ENCODE measurements around the gene UGDH. TPM values are rescaled to one million over a fixed set of nuclear protein-coding genes. Genes with fewer than 3 reads are reported as not detected.

Gene UGDH
- total and polyA plus RNA-seq, 2 of the 13 experiments (the other 11 are each of a cell fraction or from before 2014, with no cell fraction given) = 99.0 to 384 TPM

- TF ChIP-seq ZFP82 (CRISPR knock-in tag; IDR thresholded peaks at IDR 0.05; ENCODE audit: borderline replicate concordance) (peak; percentile 89; the same call in 1 of the 2 replicates), ZNF124 (CRISPR knock-in tag; IDR thresholded peaks at IDR 0.05) (peak; percentile 77; the same call in 1 of the 2 replicates), ELK4 (CRISPR knock-in tag; IDR thresholded peaks at IDR 0.05; ENCODE audit: borderline replicate concordance) (no peak), CEBPG (CRISPR knock-in tag; IDR thresholded peaks at IDR 0.05) (no peak), ZNF362 (CRISPR knock-in tag; IDR thresholded peaks at IDR 0.05; ENCODE audit: borderline replicate concordance) (peak; percentile 9; the same call in 1 of the 2 replicates), EED (CRISPR knock-in tag; IDR thresholded peaks at IDR 0.05) (peak; percentile 88; the same call in 1 of the 2 replicates), ZNF367 (CRISPR knock-in tag; IDR thresholded peaks at IDR 0.05; ENCODE audit: borderline replicate concordance) (0 out of 2 replicates have a peak, but pooled peaks have one; percentile 30), CSRNP1 (CRISPR knock-in tag; IDR thresholded peaks at IDR 0.05) (peak; percentile 75; the same call in 1 of the 2 replicates), NAIF1 (CRISPR knock-in tag; IDR thresholded peaks at IDR 0.05; ENCODE audit: borderline replicate concordance) (peak; percentile 85), MYPOP (CRISPR knock-in tag; IDR thresholded peaks at IDR 0.05) (peak; percentile 95), USF2 (IDR thresholded peaks at IDR 0.05; ENCODE audit: low read depth, low read length) (no peak), USF2 (CRISPR knock-in tag; IDR thresholded peaks at IDR 0.05; ENCODE audit: borderline replicate concordance) (peak; percentile 42; the same call in 1 of the 2 replicates), ZNF629 (CRISPR knock-in tag; conservative IDR thresholded peaks at IDR 0.05) (no peak; the same call in 1 of the 2 replicates), ZSCAN9 (CRISPR knock-in tag; IDR thresholded peaks at IDR 0.05; ENCODE audit: borderline replicate concordance) (no peak; the same call in none of the 2 replicates), CREB3 (CRISPR knock-in tag; IDR thresholded peaks at IDR 0.05) (0 out of 2 replicates have a peak, but pooled peaks have one; percentile 2), ZNF354B (CRISPR knock-in tag; IDR thresholded peaks at IDR 0.05) (no peak), HNRNPLL (IDR thresholded peaks at IDR 0.05; ENCODE audit: low read depth, low read length, poor library complexity, severe bottlenecking) (peak; percentile 94), MAFK (conservative IDR thresholded peaks at IDR 0.05 in 1 of 2, IDR thresholded peaks at IDR 0.05 in 1 of 2; ENCODE audit: low read length in 2 of 2) (no peak)
These were observed at the start of gene UGDH (continued) for GRCh38 chr4:39527296-39528060.
